CD4-positive, alpha-beta memory T cell (primary cell): ENCODE measurements around the gene INO80. TPM values are rescaled to one million over a fixed set of nuclear protein-coding genes. Genes with fewer than 3 reads are reported as not detected.

Source experiments
- CTCF ChIA-PET: fragments of 350-600 bp; sonication (Branson Sonifier 250); formaldehyde crosslinking; loops from one replicate; lab custom pipeline; 2021; ENCODE audit warnings: inconsistent platforms; ENCODE audit not compliant: partially characterized antibody; lab: Charles Lee
- POLR2A ChIA-PET: fragments of 350-600 bp; sonication (Branson Sonifier 250); formaldehyde crosslinking; loops from one replicate; lab custom pipeline; 2021; ENCODE audit not compliant: partially characterized antibody; lab: Charles Lee
- DNase-seq, 5 donors: peaks; one replicate each; pipeline versions ENCODE4 v3.0.0 to v3.0.0-alpha.2; 2020 to 2022; ENCODE audit warnings: mixed read lengths in 1 of 5
- H3K27ac ChIP-seq: one replicate; pipeline ENCODE4 v1.7.0; 2013; ENCODE audit warnings: low read depth, low read length
- H3K27me3 ChIP-seq: 2 replicates; pipeline ENCODE4 v1.7.0; 2013; ENCODE audit warnings: mild to moderate bottlenecking, low read length, moderate library complexity; ENCODE audit not compliant: insufficient read depth
- H3K36me3 ChIP-seq: 2 replicates; pipeline ENCODE4 v1.7.0; 2013; ENCODE audit warnings: mild to moderate bottlenecking, low read length, moderate library complexity; ENCODE audit not compliant: insufficient read depth
- H3K4me1 ChIP-seq: 2 replicates; pipeline ENCODE4 v1.7.0; 2013; ENCODE audit warnings: mild to moderate bottlenecking, low read length, moderate library complexity; ENCODE audit not compliant: insufficient read depth
- H3K4me3 ChIP-seq, 2 donors: one replicate each; pipeline ENCODE4 v1.7.0; 2013; ENCODE audit warnings: low read length in 2 of 2, mild to moderate bottlenecking in 1 of 2
- H3K9me3 ChIP-seq, 2 donors: one replicate each; pipeline ENCODE4 v1.7.0; 2013; ENCODE audit warnings: low read length in 2 of 2, control low read depth in 1 of 2; ENCODE audit not compliant: control insufficient read depth in 1 of 2
- H3K27ac Mint-ChIP-seq, 7 donors: one replicate each; pipeline ENCODE4 v1.8.0; 2020 to 2021; ENCODE audit warnings: mixed read lengths in 7 of 7, mild to moderate bottlenecking in 6 of 7, inconsistent platforms in 3 of 7, moderate library complexity in 3 of 7
- H3K27me3 Mint-ChIP-seq, 2 donors: one replicate each; pipeline ENCODE4 v1.8.0; 2020 to 2021; ENCODE audit warnings: mixed read lengths in 2 of 2
- H3K36me3 Mint-ChIP-seq, 2 donors: one replicate each; pipeline ENCODE4 v1.8.0; 2020 to 2021; ENCODE audit warnings: mixed read lengths in 2 of 2, inconsistent platforms in 1 of 2, mild to moderate bottlenecking in 1 of 2
- H3K4me1 Mint-ChIP-seq, 4 donors: one replicate each; pipeline ENCODE4 v1.8.0; 2020 to 2021; ENCODE audit warnings: mixed read lengths in 4 of 4, mild to moderate bottlenecking in 1 of 4
- H3K4me3 Mint-ChIP-seq, 8 donors: one replicate each; pipeline ENCODE4 v1.8.0; 2020 to 2021; ENCODE audit warnings: mixed read lengths in 8 of 8, mild to moderate bottlenecking in 7 of 8, moderate library complexity in 6 of 8, inconsistent platforms in 3 of 8
- H3K9me3 Mint-ChIP-seq, 8 donors: one replicate each; pipeline ENCODE4 v1.8.0; 2020 to 2021; ENCODE audit warnings: mixed read lengths in 8 of 8, mild to moderate bottlenecking in 5 of 8, inconsistent platforms in 3 of 8, moderate library complexity in 1 of 8
- intact Hi-C: fragments of 100-400 bp; cut with micrococcal nuclease; formaldehyde crosslinking; loops from one replicate; pipeline ENCODE4 v1.15.1; 2023
- polyA plus RNA-seq, 2 donors: library from polyadenylated mRNA; unstranded; fragments of 300-500 nt; fragmentation: Illumina TruSeq; gene quantifications; one replicate each; pipeline ENCODE4 v1.2.3, GENCODE V29; 2021
- total RNA-seq, 2 experiments: library from RNA; stranded (reverse); gene quantifications; one replicate each; pipeline ENCODE4 v1.2.3, GENCODE V29; 2021

INO80 gene, protein sequence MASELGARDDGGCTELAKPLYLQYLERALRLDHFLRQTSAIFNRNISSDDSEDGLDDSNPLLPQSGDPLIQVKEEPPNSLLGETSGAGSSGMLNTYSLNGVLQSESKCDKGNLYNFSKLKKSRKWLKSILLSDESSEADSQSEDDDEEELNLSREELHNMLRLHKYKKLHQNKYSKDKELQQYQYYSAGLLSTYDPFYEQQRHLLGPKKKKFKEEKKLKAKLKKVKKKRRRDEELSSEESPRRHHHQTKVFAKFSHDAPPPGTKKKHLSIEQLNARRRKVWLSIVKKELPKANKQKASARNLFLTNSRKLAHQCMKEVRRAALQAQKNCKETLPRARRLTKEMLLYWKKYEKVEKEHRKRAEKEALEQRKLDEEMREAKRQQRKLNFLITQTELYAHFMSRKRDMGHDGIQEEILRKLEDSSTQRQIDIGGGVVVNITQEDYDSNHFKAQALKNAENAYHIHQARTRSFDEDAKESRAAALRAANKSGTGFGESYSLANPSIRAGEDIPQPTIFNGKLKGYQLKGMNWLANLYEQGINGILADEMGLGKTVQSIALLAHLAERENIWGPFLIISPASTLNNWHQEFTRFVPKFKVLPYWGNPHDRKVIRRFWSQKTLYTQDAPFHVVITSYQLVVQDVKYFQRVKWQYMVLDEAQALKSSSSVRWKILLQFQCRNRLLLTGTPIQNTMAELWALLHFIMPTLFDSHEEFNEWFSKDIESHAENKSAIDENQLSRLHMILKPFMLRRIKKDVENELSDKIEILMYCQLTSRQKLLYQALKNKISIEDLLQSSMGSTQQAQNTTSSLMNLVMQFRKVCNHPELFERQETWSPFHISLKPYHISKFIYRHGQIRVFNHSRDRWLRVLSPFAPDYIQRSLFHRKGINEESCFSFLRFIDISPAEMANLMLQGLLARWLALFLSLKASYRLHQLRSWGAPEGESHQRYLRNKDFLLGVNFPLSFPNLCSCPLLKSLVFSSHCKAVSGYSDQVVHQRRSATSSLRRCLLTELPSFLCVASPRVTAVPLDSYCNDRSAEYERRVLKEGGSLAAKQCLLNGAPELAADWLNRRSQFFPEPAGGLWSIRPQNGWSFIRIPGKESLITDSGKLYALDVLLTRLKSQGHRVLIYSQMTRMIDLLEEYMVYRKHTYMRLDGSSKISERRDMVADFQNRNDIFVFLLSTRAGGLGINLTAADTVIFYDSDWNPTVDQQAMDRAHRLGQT (N-terminal part only)
- total RNA-seq (10 to 100 TPM; 29.7 to 34.4 TPM), polyA plus RNA-seq (1 to 10 TPM; 1.5 to 6.7 TPM)

DNA sequence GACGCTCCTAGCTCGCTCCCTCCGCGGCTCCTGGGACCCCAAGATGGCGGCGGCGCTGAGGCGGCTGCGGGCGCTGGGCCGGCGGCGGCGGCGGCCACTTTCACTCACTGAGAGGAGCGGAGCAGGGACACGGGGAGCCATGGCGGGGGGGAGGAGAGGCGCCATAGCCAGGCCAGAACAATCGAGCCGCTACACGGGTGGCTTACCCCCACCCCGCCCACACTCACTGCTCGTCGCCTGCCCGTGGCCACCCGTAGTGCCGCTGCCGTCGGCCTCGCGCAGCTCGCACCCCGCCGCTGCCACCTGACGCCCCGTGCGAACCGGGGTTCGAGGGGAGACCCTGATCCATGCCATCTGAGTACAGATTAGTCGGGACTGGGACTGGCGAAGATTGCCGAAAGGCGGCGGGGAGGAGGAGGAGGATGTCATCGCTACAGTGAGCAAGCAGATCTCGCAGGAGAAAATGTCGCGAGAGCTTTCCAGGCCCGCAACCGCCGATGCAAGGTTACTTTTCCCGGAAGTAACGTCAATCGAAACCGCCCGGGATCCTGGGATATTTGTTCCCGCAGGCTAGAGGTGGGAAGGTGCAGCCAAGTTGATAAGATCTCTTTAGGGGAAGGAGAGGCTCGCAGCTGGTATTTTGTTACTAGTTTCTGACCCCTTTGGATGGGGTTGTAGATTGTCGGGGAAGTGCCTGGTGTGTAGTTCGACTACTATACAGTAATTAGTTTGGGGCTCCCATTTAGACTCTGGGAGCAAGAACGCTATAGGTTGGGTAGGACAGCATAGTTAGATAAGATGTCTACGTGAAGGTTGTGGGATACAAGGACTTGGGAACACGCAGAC lies at the start of gene INO80:
Gene INO80 (minus strand): TSS at position 165 of the 846 bp plus-strand sequence. CDS start 19,970 bp downstream, outside the sequence.
- Histone ChIP-seq H3K27ac (peak within 1 kb of the TSS; percentile 84), H3K9me3 (no peaks in the 10 kb centered on the region), H3K36me3 (no peaks in the 10 kb centered on the region), H3K4me3 (peak within 1 kb of the TSS; percentile 95 to 100), H3K27me3 (no peaks in the 10 kb centered on the region), H3K4me1 (peaks cover 31% of the 10 kb centered on the region)
- peak; percentile 96 to 97 (median 97) for DNase-seq
- Mint-ChIP-seq H3K4me1 (peaks cover 15 to 36% (median 26%) of the 10 kb centered on the region in 4 donors), H3K27me3 (peaks cover 0 to 2% of the 10 kb centered on the region in 2 donors), H3K36me3 (peaks cover 0 to 12% of the 10 kb centered on the region in 2 donors), H3K27ac (peak within 1 kb of the TSS; percentile 87 to 100 (median 99)), H3K4me3 (peak within 1 kb of the TSS; percentile 93 to 99 (median 96)), H3K9me3 (no peaks in the 10 kb centered on the region)
- intact Hi-C loops, result loop anchor here (1.0 to 10.0 kb wide), 8 partner anchors 114 to 1808 kb away; partner anchors contain the start of genes EXD1, KNL1, NUSAP1 and OIP5
- ChIA-PET CTCF (interaction anchor here (0.5 to 1.5 kb wide), 3 partner anchors 212 to 257 kb away, joined by 3 to 4 read pairs (median 3); partner anchors contain the start of gene VPS18), POLR2A (interaction anchor here (0.7 to 2.3 kb wide), 17 partner anchors 10 to 1183 kb away, joined by 3 to 24 read pairs (median 4); partner anchors contain the start of genes CHAC1, CHP1, EHD4 and EIF2AK4)

GRCh38 chr15:41161736-41162135 lies 45.7 kb upstream of the INO80 start:
- POLR2A ChIA-PET, result no interaction called here
- H3K27me3 Mint-ChIP-seq, result peaks cover 3 to 5% of the 10 kb centered on the region in 2 donors
- H3K4me3 ChIP-seq, result no peak overlapping the region

GRCh38 chr15:41161336-41161735 lies 45.3 kb upstream of the INO80 start:
- Histone ChIP-seq H3K9me3 (no peaks in the 10 kb centered on the region), H3K27me3 (no peaks in the 10 kb centered on the region), H3K27ac (no peak overlapping the region), H3K4me1 (peaks cover 9% of the 10 kb centered on the region), H3K4me3 (no peak overlapping the region), H3K36me3 (no peaks in the 10 kb centered on the region)
- DNase-seq, result no peak
- Mint-ChIP-seq H3K4me1 (peaks cover 5 to 11% (median 7%) of the 10 kb centered on the region in 4 donors), H3K27me3 (peaks cover 3 to 5% of the 10 kb centered on the region in 2 donors), H3K27ac (no peak overlapping the region), H3K9me3 (no peaks in the 10 kb centered on the region), H3K4me3 (no peak overlapping the region), H3K36me3 (no peaks in the 10 kb centered on the region)
- intact Hi-C loops, result no loop called here
- ChIA-PET CTCF (interaction anchor here (1.0 kb wide), 1 partner anchor 257 kb away, joined by 3 read pairs; no protein-coding TSS in a partner anchor), POLR2A (no interaction called here)

More at GRCh38 chr15:41161736-41162135, 45.7 kb upstream of the INO80 start:
- Mint-ChIP-seq H3K9me3 (no peaks in the 10 kb centered on the region), H3K4me1 (peaks cover 5 to 11% (median 7%) of the 10 kb centered on the region in 4 donors), H3K36me3 (no peaks in the 10 kb centered on the region), H3K27ac (no peak overlapping the region), H3K4me3 (no peak overlapping the region)
- CTCF ChIA-PET, result interaction anchor here (1.0 kb wide), 1 partner anchor 257 kb away, joined by 3 read pairs; no protein-coding TSS in a partner anchor
- Histone ChIP-seq H3K4me1 (peaks cover 9% of the 10 kb centered on the region), H3K27me3 (no peaks in the 10 kb centered on the region), H3K27ac (no peak overlapping the region), H3K9me3 (no peaks in the 10 kb centered on the region), H3K36me3 (no peaks in the 10 kb centered on the region)
- no peak for DNase-seq
- intact Hi-C loops, result no loop called here

- Histone ChIP-seq H3K36me3 (no peaks in the 10 kb centered on the region), H3K4me3 (no peak overlapping the region), H3K9me3 (no peaks in the 10 kb centered on the region), H3K4me1 (peaks cover 9% of the 10 kb centered on the region), H3K27ac (no peak overlapping the region), H3K27me3 (no peaks in the 10 kb centered on the region)
- Mint-ChIP-seq H3K36me3 (no peaks in the 10 kb centered on the region), H3K9me3 (no peaks in the 10 kb centered on the region), H3K27ac (no peak overlapping the region), H3K27me3 (peaks cover 1 to 4% of the 10 kb centered on the region in 2 donors), H3K4me3 (no peak overlapping the region), H3K4me1 (peaks cover 5 to 11% (median 7%) of the 10 kb centered on the region in 4 donors)
- intact Hi-C loops, result no loop called here
- ChIA-PET POLR2A (no interaction called here), CTCF (no interaction called here)
- no peak for DNase-seq
Measured at GRCh38 chr15:41160639-41161315, 44.7 kb upstream of the INO80 start.

GRCh38 chr15:41154412-41154811 lies 38.3 kb upstream of the INO80 start:
- no peaks in the 10 kb centered on the region for H3K36me3 ChIP-seq
- H3K27me3 ChIP-seq, result no peaks in the 10 kb centered on the region
- peaks cover 10% of the 10 kb centered on the region for H3K4me1 ChIP-seq
- peaks cover 0 to 1% of the 10 kb centered on the region in 2 donors for H3K27me3 Mint-ChIP-seq
- ChIA-PET POLR2A (no interaction called here), CTCF (interaction anchor here (1.3 kb wide), 1 partner anchor 260 kb away, joined by 4 read pairs; the partner anchor contains the start of gene VPS18)
- no peaks in the 10 kb centered on the region for H3K9me3 Mint-ChIP-seq
- H3K4me3 Mint-ChIP-seq, result no peak overlapping the region
- no peak overlapping the region for H3K27ac ChIP-seq
- no peaks in the 10 kb centered on the region for H3K36me3 Mint-ChIP-seq
- no peaks in the 10 kb centered on the region for H3K9me3 ChIP-seq
- intact Hi-C loops, result no loop called here
- peaks cover 7 to 14% (median 11%) of the 10 kb centered on the region in 4 donors for H3K4me1 Mint-ChIP-seq
- peak overlapping the region in 1 of 7 donors; percentile 74 for H3K27ac Mint-ChIP-seq
- no peak for DNase-seq
- no peak overlapping the region for H3K4me3 ChIP-seq
